Neural cell (in vitro differentiated cells): Measurements from ENCODE around the gene PRPF40A. TPM values are rescaled to one million over a fixed set of nuclear protein-coding genes. Genes with fewer than 3 reads are reported as not detected.

Experiments used
- H2AFZ ChIP-seq: fragments of 200-600, 300-800 bp; sonication (generic), shearing (Covaris generic); 2 replicates; pipeline ENCODE4 v1.6.0; 2014; ENCODE audit warnings: low read depth, mild to moderate bottlenecking, antibody characterized with exemption, low read length, moderate library complexity
- H3F3A ChIP-seq: fragments of 200-600 bp; shearing (Covaris generic); 2 replicates; pipeline ENCODE4 v1.6.1; 2016; ENCODE audit warnings: mild to moderate bottlenecking, moderate library complexity, mixed read lengths, antibody characterized with exemption, low read length; ENCODE audit not compliant: insufficient read depth, poor library complexity, severe bottlenecking
- H3K27ac ChIP-seq: fragments of 200-600, 300-800 bp; sonication (generic), shearing (Covaris generic); 2 replicates; pipeline ENCODE4 v1.5.1; 2014; ENCODE audit warnings: mild to moderate bottlenecking, low read length, moderate library complexity
- H3K27me3 ChIP-seq: fragments of 300-800, 200-600 bp; sonication (generic), shearing (Covaris generic); 2 replicates; pipeline ENCODE4 v1.6.0; 2014; ENCODE audit warnings: mild to moderate bottlenecking, low read depth, low read length, moderate library complexity; ENCODE audit not compliant: insufficient read depth
- H3K36me3 ChIP-seq: fragments of 300-800, 200-600 bp; sonication (generic), shearing (Covaris generic); 2 replicates; pipeline ENCODE4 v1.5.1; 2014; ENCODE audit warnings: mild to moderate bottlenecking, antibody characterized with exemption, low read length, moderate library complexity; ENCODE audit not compliant: insufficient read depth
- H3K4me2 ChIP-seq: fragments of 300-800, 200-600 bp; sonication (generic), shearing (Covaris generic); 2 replicates; pipeline ENCODE4 v1.6.0; 2014; ENCODE audit warnings: mild to moderate bottlenecking, low read length
- H3K4me3 ChIP-seq: fragments of 300-800, 200-600 bp; sonication (generic), shearing (Covaris generic); 2 replicates; pipeline ENCODE4 v1.5.1; 2014; ENCODE audit warnings: mild to moderate bottlenecking, low read length, moderate library complexity
- H3K79me2 ChIP-seq: fragments of 200-600 bp; shearing (Covaris generic); replicated peaks from 2 replicates; pipeline ENCODE4 v1.6.0; 2014; ENCODE audit warnings: mild to moderate bottlenecking, low read length, moderate library complexity; ENCODE audit not compliant: insufficient read depth
- H3K9ac ChIP-seq: fragments of 300-800, 200-600 bp; sonication (generic), shearing (Covaris generic); 2 replicates; pipeline ENCODE4 v1.6.1; 2016; ENCODE audit warnings: mild to moderate bottlenecking, low read length, mixed read lengths
- H3K9me2 ChIP-seq: fragments of 200-600 bp; shearing (Covaris generic); 2 replicates; pipeline ENCODE4 v1.6.1; 2016; ENCODE audit warnings: mild to moderate bottlenecking, low read length, mixed read lengths; ENCODE audit not compliant: insufficient read depth
- H3K9me3 ChIP-seq: fragments of 200-600, 300-800 bp; sonication (generic), shearing (Covaris generic); 2 replicates; pipeline ENCODE4 v1.6.1; 2016; ENCODE audit warnings: mild to moderate bottlenecking, mixed run types, low read length, moderate library complexity, mixed read lengths
- H4K20me1 ChIP-seq: fragments of 200-600 bp; shearing (Covaris generic); 2 replicates; pipeline ENCODE4 v1.6.1; 2016; ENCODE audit warnings: mild to moderate bottlenecking, mixed run types; ENCODE audit not compliant: insufficient read depth
- EP300 ChIP-seq: fragments of 450-650 bp; conservative IDR thresholded peaks from 2 replicates; pipeline ENCODE4 v1.6.1; 2014; ENCODE audit warnings: antibody characterized with exemption, mild to moderate bottlenecking, moderate library complexity; ENCODE audit not compliant: poor library complexity, severe bottlenecking
- EZH2 ChIP-seq: fragments of 200-600, 300-800 bp; shearing (Covaris generic), sonication (generic); IDR thresholded peaks from 2 replicates; pipeline ENCODE4 v1.6.1; 2014; ENCODE audit warnings: antibody characterized with exemption, low read length, borderline replicate concordance, mild to moderate bottlenecking; ENCODE audit not compliant: insufficient read depth, poor library complexity, severe bottlenecking
- MXI1 ChIP-seq: fragments of 450-650 bp; conservative IDR thresholded peaks from 2 replicates; pipeline ENCODE4 v1.6.1; 2014; ENCODE audit warnings: antibody characterized with exemption, mild to moderate bottlenecking; ENCODE audit not compliant: poor library complexity, severe bottlenecking
- POLR2AphosphoS5 ChIP-seq: IDR thresholded peaks from 2 replicates; pipeline ENCODE4 v1.6.1; 2012
- RAD21 ChIP-seq: fragments of 450-650 bp; conservative IDR thresholded peaks from 2 replicates; pipeline ENCODE4 v1.6.1; 2014; ENCODE audit warnings: antibody characterized with exemption, mild to moderate bottlenecking, moderate library complexity
- SMC3 ChIP-seq: fragments of 450-650 bp; conservative IDR thresholded peaks from 2 replicates; pipeline ENCODE4 v1.6.1; 2014; ENCODE audit warnings: antibody characterized with exemption, mild to moderate bottlenecking, moderate library complexity; ENCODE audit not compliant: poor library complexity
- TAF1 ChIP-seq: IDR thresholded peaks from 2 replicates; pipeline ENCODE4 v1.6.1; 2012; ENCODE audit warnings: low read depth
- polyA plus RNA-seq: library from polyadenylated mRNA; depleted of rRNA; stranded (reverse); fragments of >200 nt; gene quantifications from 2 replicates; pipeline ENCODE4 v1.2.3, GENCODE V29; 2014
- TF ChIP-seq, protein P1 (sequence below): IDR thresholded peaks from 2 replicates; pipeline ENCODE4 v1.6.1; 2012; ENCODE audit warnings: borderline replicate concordance
- TF ChIP-seq, protein P2 (sequence below): fragments of 450-650 bp; IDR thresholded peaks from 2 replicates; pipeline ENCODE4 v1.5.1; 2014; ENCODE audit warnings: antibody characterized with exemption, mild to moderate bottlenecking, moderate library complexity; ENCODE audit not compliant: poor library complexity, severe bottlenecking

The PRPF40A gene
- polyA plus RNA-seq, 1 donor from 2014 or later = 105 TPM

DNA sequence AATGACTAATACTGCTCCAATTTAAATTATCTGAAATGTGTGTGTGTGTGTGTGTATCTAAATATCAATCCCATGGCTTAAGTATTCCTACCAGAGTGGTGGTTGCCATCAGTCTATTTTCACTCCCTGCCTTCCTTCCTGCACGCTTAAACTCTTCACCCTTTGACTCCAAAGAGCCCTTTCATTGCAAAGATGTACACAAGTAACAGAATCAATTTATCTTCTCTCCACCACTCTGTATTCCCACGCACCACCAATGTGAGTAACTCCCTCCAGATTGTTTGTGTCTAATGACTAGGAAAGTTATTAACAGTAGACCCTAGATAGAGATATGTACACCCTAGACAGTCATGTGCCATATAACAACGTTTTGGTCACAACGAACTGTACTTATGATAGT is 44.0 kb upstream of the PRPF40A start:
- no peaks in the 10 kb centered on the region for H3K36me3 ChIP-seq
- no peak overlapping the region for H3K4me3 ChIP-seq
- H3K79me2 ChIP-seq = no peaks in the 10 kb centered on the region
- H3F3A ChIP-seq = no peaks in the 10 kb centered on the region
- H2AFZ ChIP-seq = no peak overlapping the region
- no peaks in the 10 kb centered on the region for H4K20me1 ChIP-seq
- H3K27me3 ChIP-seq = no peaks in the 10 kb centered on the region
- TF ChIP-seq, protein P1, sequence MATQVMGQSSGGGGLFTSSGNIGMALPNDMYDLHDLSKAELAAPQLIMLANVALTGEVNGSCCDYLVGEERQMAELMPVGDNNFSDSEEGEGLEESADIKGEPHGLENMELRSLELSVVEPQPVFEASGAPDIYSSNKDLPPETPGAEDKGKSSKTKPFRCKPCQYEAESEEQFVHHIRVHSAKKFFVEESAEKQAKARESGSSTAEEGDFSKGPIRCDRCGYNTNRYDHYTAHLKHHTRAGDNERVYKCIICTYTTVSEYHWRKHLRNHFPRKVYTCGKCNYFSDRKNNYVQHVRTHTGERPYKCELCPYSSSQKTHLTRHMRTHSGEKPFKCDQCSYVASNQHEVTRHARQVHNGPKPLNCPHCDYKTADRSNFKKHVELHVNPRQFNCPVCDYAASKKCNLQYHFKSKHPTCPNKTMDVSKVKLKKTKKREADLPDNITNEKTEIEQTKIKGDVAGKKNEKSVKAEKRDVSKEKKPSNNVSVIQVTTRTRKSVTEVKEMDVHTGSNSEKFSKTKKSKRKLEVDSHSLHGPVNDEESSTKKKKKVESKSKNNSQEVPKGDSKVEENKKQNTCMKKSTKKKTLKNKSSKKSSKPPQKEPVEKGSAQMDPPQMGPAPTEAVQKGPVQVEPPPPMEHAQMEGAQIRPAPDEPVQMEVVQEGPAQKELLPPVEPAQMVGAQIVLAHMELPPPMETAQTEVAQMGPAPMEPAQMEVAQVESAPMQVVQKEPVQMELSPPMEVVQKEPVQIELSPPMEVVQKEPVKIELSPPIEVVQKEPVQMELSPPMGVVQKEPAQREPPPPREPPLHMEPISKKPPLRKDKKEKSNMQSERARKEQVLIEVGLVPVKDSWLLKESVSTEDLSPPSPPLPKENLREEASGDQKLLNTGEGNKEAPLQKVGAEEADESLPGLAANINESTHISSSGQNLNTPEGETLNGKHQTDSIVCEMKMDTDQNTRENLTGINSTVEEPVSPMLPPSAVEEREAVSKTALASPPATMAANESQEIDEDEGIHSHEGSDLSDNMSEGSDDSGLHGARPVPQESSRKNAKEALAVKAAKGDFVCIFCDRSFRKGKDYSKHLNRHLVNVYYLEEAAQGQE = no peak
- TF ChIP-seq SMC3 = no peak
- no peak for TF ChIP-seq EZH2
- TF ChIP-seq, protein P2, sequence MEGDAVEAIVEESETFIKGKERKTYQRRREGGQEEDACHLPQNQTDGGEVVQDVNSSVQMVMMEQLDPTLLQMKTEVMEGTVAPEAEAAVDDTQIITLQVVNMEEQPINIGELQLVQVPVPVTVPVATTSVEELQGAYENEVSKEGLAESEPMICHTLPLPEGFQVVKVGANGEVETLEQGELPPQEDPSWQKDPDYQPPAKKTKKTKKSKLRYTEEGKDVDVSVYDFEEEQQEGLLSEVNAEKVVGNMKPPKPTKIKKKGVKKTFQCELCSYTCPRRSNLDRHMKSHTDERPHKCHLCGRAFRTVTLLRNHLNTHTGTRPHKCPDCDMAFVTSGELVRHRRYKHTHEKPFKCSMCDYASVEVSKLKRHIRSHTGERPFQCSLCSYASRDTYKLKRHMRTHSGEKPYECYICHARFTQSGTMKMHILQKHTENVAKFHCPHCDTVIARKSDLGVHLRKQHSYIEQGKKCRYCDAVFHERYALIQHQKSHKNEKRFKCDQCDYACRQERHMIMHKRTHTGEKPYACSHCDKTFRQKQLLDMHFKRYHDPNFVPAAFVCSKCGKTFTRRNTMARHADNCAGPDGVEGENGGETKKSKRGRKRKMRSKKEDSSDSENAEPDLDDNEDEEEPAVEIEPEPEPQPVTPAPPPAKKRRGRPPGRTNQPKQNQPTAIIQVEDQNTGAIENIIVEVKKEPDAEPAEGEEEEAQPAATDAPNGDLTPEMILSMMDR = no peak
- TF ChIP-seq POLR2AphosphoS5 = no peak
- TF ChIP-seq EP300 = no peak
- TF ChIP-seq RAD21 = no peak
- no peak for TF ChIP-seq MXI1
- no peak for TF ChIP-seq TAF1
- no peaks in the 10 kb centered on the region for H3K9me2 ChIP-seq
- H3K27ac ChIP-seq = no peak overlapping the region
- no peak overlapping the region for H3K9ac ChIP-seq
- no peak overlapping the region for H3K4me2 ChIP-seq
- H3K9me3 ChIP-seq = no peaks in the 10 kb centered on the region

DNA sequence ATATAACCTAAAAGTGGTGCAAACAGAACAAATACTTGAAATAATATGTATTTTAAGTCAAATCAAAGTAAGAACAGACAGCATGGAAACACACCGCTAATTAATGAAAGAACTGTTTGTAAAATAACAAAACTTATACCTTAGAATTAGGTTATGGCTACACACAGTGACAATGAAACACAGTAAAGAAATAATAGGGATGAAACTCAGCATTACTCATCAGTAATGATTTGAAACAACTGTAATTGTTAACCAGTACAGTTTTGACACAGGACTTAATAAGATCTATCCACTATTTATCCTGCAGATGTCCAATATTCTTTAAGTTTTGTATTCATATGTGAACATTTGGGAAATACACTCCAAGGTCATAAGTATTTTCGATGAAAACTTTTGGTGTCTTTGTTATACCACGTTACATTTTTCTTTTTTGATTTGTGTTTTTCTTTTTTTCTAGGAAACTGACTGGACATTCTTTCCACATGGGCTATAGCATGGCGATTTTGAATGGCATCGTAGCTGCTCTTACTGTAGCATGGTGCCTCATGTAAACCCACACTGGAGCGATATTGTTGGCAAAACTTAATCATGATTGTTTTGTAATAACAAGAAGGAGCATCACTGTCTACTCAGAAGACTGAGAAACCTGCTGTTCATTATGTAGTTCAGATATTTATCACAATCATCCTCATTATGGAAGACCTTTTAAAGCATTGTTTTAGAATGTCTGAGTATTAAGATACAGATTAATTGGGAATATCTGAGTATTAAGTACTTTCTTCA is 42.2 kb upstream of the PRPF40A start:
- no peaks in the 10 kb centered on the region for H3K9me2 ChIP-seq
- H3F3A ChIP-seq = no peaks in the 10 kb centered on the region
- H3K4me3 ChIP-seq = no peak overlapping the region
- H3K9me3 ChIP-seq = no peaks in the 10 kb centered on the region
- no peaks in the 10 kb centered on the region for H3K27me3 ChIP-seq
- no peak overlapping the region for H3K9ac ChIP-seq
- H3K27ac ChIP-seq = no peak overlapping the region
- TF ChIP-seq, protein P2 = no peak
- no peak for TF ChIP-seq RAD21
- TF ChIP-seq, protein P1 = no peak
- TF ChIP-seq POLR2AphosphoS5 = no peak
- TF ChIP-seq EP300 = no peak
- no peak for TF ChIP-seq EZH2
- H2AFZ ChIP-seq = no peak overlapping the region
- no peak overlapping the region for H3K4me2 ChIP-seq
- no peaks in the 10 kb centered on the region for H3K79me2 ChIP-seq
- H3K36me3 ChIP-seq = no peaks in the 10 kb centered on the region
- H4K20me1 ChIP-seq = no peaks in the 10 kb centered on the region
